ENCODE measurements around the gene DCAF11. TPM values are rescaled to one million over a fixed set of nuclear protein-coding genes. Genes with fewer than 3 reads are reported as not detected.

The DCAF11 gene
- total and polyA plus RNA-seq, 2 of the 13 experiments (the other 11 are each of a cell fraction or from before 2014, with no cell fraction given), result 150 to 257 TPM

DNA sequence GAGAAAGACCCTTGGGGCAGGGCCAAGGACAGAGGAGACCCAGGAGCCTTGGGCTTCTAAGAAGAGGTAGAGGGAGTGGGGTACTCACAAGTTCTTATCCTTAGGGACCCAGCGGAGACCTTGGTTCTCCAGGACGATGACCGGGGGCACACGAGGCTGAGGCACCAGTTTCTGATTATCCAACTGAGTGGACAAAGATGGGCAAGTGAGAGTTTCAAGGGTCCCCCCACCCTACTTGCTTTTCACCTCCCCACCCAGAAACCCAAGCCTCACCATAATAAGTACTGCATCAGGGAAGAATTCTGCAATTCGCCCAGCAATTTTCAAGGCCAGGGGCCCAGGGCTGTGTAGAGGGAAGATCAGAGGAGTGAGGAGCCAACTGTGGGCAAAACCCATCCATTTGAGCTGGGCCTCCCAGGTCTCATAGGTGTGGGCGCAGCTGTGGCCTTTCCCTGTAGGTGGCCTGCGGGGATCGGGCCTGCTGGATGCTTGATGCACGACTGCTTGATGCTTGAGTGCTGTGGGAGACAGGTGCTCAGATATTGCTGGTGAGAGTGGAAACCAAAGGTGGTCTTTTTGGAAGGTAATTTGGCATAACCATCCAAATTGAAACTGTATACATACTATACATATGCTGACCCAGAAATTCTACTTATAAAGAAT lies 24.8 kb downstream of the DCAF11 start (continued):
- TF ChIP-seq SPEN (CRISPR knock-in tag; IDR thresholded peaks at IDR 0.05; ENCODE audit: low read depth) (peak; percentile 42; the same call in 1 of the 2 replicates), BCL3 (CRISPR knock-in tag; IDR thresholded peaks at IDR 0.05) (0 out of 2 replicates have a peak, but pooled peaks have one; percentile 50), ZBTB38 (CRISPR knock-in tag; IDR thresholded peaks at IDR 0.05) (peak; percentile 91), KDM5B (CRISPR knock-in tag; IDR thresholded peaks at IDR 0.05; ENCODE audit: borderline replicate concordance) (peak; percentile 62; the same call in 1 of the 2 replicates), NFE2L2 (IDR thresholded peaks at IDR 0.05; ENCODE audit: low read length) (peak; percentile 8; the same call in 1 of the 2 replicates), ZNF784 (CRISPR knock-in tag; IDR thresholded peaks at IDR 0.05; ENCODE audit: borderline replicate concordance) (0 out of 2 replicates have a peak, but pooled peaks have one; percentile 73), SIX4 (CRISPR knock-in tag; IDR thresholded peaks at IDR 0.05) (peak; percentile 24; the same call in 1 of the 2 replicates), ARHGAP35 (CRISPR knock-in tag; IDR thresholded peaks at IDR 0.05; ENCODE audit: borderline replicate concordance) (no peak), ZNF274 (CRISPR knock-in tag; IDR thresholded peaks at IDR 0.05) (0 out of 2 replicates have a peak, but pooled peaks have one; percentile 40)
